DOHH2 (cell line): Measurements from ENCODE around the gene VEGFB.

Source experiments
- H3F3A ChIP-seq: fragments of 200-600 bp; sonication (generic), shearing (Covaris generic); 2 replicates; pipeline ENCODE4 v1.6.0; 2016; ENCODE audit warnings: antibody characterized with exemption, mild to moderate bottlenecking; ENCODE audit not compliant: control insufficient read depth, insufficient read depth
- H3K27ac ChIP-seq: fragments of 200-600 bp; sonication (generic); 2 replicates; pipeline ENCODE4 v1.5.1; 2014; ENCODE audit warnings: low read depth, mild to moderate bottlenecking, low read length, moderate library complexity
- H3K27me3 ChIP-seq: fragments of 200-600 bp; sonication (generic); 2 replicates; pipeline ENCODE4 v1.6.1; 2014; ENCODE audit warnings: mild to moderate bottlenecking, low read length, mixed read lengths; ENCODE audit not compliant: control insufficient read depth
- H3K36me3 ChIP-seq: fragments of 200-600 bp; sonication (generic); 2 replicates; pipeline ENCODE4 v1.6.1; 2014; ENCODE audit warnings: mild to moderate bottlenecking, low read length, moderate library complexity, mixed read lengths; ENCODE audit not compliant: control insufficient read depth
- H3K4me1 ChIP-seq: fragments of 200-600 bp; sonication (generic); 2 replicates; pipeline ENCODE4 v1.6.1; 2014; ENCODE audit warnings: mild to moderate bottlenecking, low read length, mixed read lengths; ENCODE audit not compliant: control insufficient read depth
- H3K4me2 ChIP-seq: fragments of 200-600 bp; sonication (generic); 2 replicates; pipeline ENCODE4 v1.6.0; 2014; ENCODE audit warnings: mild to moderate bottlenecking, low read length, moderate library complexity
- H3K4me3 ChIP-seq: fragments of 200-600 bp; sonication (generic); 2 replicates; pipeline ENCODE4 v1.5.1; 2014; ENCODE audit warnings: mild to moderate bottlenecking, low read length, mixed read lengths
- H3K79me2 ChIP-seq: fragments of 200-600 bp; sonication (generic); 2 replicates; pipeline ENCODE4 v1.6.1; 2014; ENCODE audit warnings: mild to moderate bottlenecking, low read length, mixed read lengths; ENCODE audit not compliant: control insufficient read depth
- H3K9me2 ChIP-seq: fragments of 200-600 bp; sonication (generic); replicated peaks from 2 replicates; pipeline ENCODE4 v1.6.1; 2014; ENCODE audit warnings: mild to moderate bottlenecking, low read length, mixed read lengths; ENCODE audit not compliant: control insufficient read depth
- H3K9me3 ChIP-seq: fragments of 200-600 bp; sonication (generic); 2 replicates; pipeline ENCODE4 v1.6.1; 2014; ENCODE audit warnings: antibody characterized with exemption, low read length, mixed read lengths; ENCODE audit not compliant: control insufficient read depth, insufficient read depth
- H4K20me1 ChIP-seq: fragments of 200-600 bp; sonication (generic); 2 replicates; pipeline ENCODE4 v1.6.0; 2014; ENCODE audit warnings: low read depth, mild to moderate bottlenecking, antibody characterized with exemption, low read length, moderate library complexity; ENCODE audit not compliant: control insufficient read depth, insufficient read depth
- CTCF ChIP-seq: fragments of 200-600 bp; sonication (generic); IDR thresholded peaks from one replicate; pipeline ENCODE4 v1.5.1; 2014; ENCODE audit warnings: antibody characterized with exemption, mild to moderate bottlenecking, low read depth, low read length; ENCODE audit not compliant: poor library complexity, severe bottlenecking
- EZH2phosphoT487 ChIP-seq: fragments of 200-600 bp; sonication (generic); IDR thresholded peaks from 2 replicates; pipeline ENCODE4 v1.6.1; 2017; ENCODE audit warnings: borderline replicate concordance, mild to moderate bottlenecking, antibody characterized with exemption, low read length, moderate library complexity, mixed read lengths

The VEGFB gene

GRCh38 chr11:64211181-64211872, 23.1 kb upstream of the VEGFB start:
- Histone ChIP-seq H3K4me2 (peak overlapping the region; percentile 15; the same call in 1 of the 2 replicates), H3K36me3 (peaks cover 82% of the 10 kb centered on the region), H3K9me2 (no peaks in the 10 kb centered on the region), H3K4me1 (peaks cover 96% of the 10 kb centered on the region), H3K9me3 (no peaks in the 10 kb centered on the region), H3K27me3 (no peaks in the 10 kb centered on the region), H4K20me1 (no peaks in the 10 kb centered on the region; the same call in 1 of the 2 replicates), H3K4me3 (no peak overlapping the region), H3K79me2 (peaks cover 47% of the 10 kb centered on the region), H3F3A (peaks cover 22% of the 10 kb centered on the region), H3K27ac (no peak overlapping the region)
- no peak for TF ChIP-seq EZH2phosphoT487
- TF ChIP-seq CTCF, result no peak

GRCh38 chr11:64216879-64217278, 17.5 kb upstream of the VEGFB start:
- Histone ChIP-seq H3K27me3 (no peaks in the 10 kb centered on the region), H3K4me1 (peaks cover 52% of the 10 kb centered on the region), H4K20me1 (no peaks in the 10 kb centered on the region), H3K9me2 (no peaks in the 10 kb centered on the region), H3K9me3 (no peaks in the 10 kb centered on the region), H3K27ac (peak overlapping the region; percentile 29; the same call in 1 of the 2 replicates), H3K4me2 (no peak overlapping the region), H3K4me3 (no peak overlapping the region), H3K79me2 (peaks cover 8% of the 10 kb centered on the region), H3K36me3 (peaks cover 71% of the 10 kb centered on the region), H3F3A (peaks cover 22% of the 10 kb centered on the region)
- peak; percentile 29 for TF ChIP-seq CTCF
- TF ChIP-seq EZH2phosphoT487, result no peak

- Histone ChIP-seq H3K27ac (no peak overlapping the region), H3F3A (peaks cover 24% of the 10 kb centered on the region), H3K4me2 (no peak overlapping the region), H3K79me2 (peaks cover 3% of the 10 kb centered on the region; the same call in 1 of the 2 replicates), H3K9me3 (no peaks in the 10 kb centered on the region), H3K4me1 (peaks cover 33% of the 10 kb centered on the region), H3K36me3 (peaks cover 71% of the 10 kb centered on the region), H4K20me1 (no peaks in the 10 kb centered on the region), H3K27me3 (no peaks in the 10 kb centered on the region), H3K4me3 (no peak overlapping the region), H3K9me2 (no peaks in the 10 kb centered on the region)
- TF ChIP-seq CTCF (no peak), EZH2phosphoT487 (no peak)
These were observed 15.6 kb upstream of the VEGFB start for GRCh38 chr11:64218628-64219353.
